Parathyroid adenoma (tissue), 2 donors: Measurements from ENCODE around the gene WWOX.

ENCODE experiments used
- H2AFZ ChIP-seq: fragments of 300-600 bp; sonication (generic); one replicate; pipeline ENCODE4 v1.7.0; 2017; ENCODE audit warnings: antibody characterized with exemption, mild to moderate bottlenecking
- H3K27ac ChIP-seq: fragments of 300-600 bp; sonication (generic); one replicate; pipeline ENCODE4 v1.7.0; 2017
- H3K27me3 ChIP-seq: fragments of 300-600 bp; sonication (generic); one replicate; pipeline ENCODE4 v1.7.0; 2017; ENCODE audit warnings: low read length; ENCODE audit not compliant: control insufficient read depth, insufficient read depth
- H3K36me3 ChIP-seq: fragments of 300-600 bp; sonication (generic); one replicate; pipeline ENCODE4 v1.7.0; 2017; ENCODE audit warnings: low read length; ENCODE audit not compliant: control insufficient read depth, insufficient read depth
- H3K4me1 ChIP-seq: fragments of 300-600 bp; sonication (generic); one replicate; pipeline ENCODE4 v1.7.0; 2017; ENCODE audit warnings: control low read depth
- H3K4me2 ChIP-seq: fragments of 300-600 bp; sonication (generic); one replicate; pipeline ENCODE4 v1.7.0; 2017; ENCODE audit warnings: low read length
- H3K4me3 ChIP-seq: fragments of 300-600 bp; sonication (generic); one replicate; pipeline ENCODE4 v1.7.0; 2017; ENCODE audit warnings: low read depth, low read length
- H3K79me2 ChIP-seq: fragments of 300-600 bp; sonication (generic); one replicate; pipeline ENCODE4 v1.7.0; 2017; ENCODE audit warnings: control low read depth
- H3K9ac ChIP-seq: fragments of 300-600 bp; sonication (generic); one replicate; pipeline ENCODE4 v1.7.0; 2017; ENCODE audit warnings: mild to moderate bottlenecking
- H3K9me3 ChIP-seq: fragments of 300-600 bp; sonication (generic); one replicate; pipeline ENCODE4 v1.7.0; 2017; ENCODE audit warnings: low read length; ENCODE audit not compliant: control insufficient read depth
- TF ChIP-seq, protein P1 (sequence below): fragments of 300-600 bp; sonication (generic); IDR thresholded peaks from one replicate; pipeline ENCODE4 v1.7.0; 2017; ENCODE audit warnings: antibody characterized with exemption, mild to moderate bottlenecking
- donor health status: primary hyperparathyroidism.

WWOX gene

GRCh38 chr16:78876671-78877070 is 777.2 kb downstream of the WWOX start:
- H2AFZ ChIP-seq, result no peak overlapping the region
- TF ChIP-seq, protein P1, sequence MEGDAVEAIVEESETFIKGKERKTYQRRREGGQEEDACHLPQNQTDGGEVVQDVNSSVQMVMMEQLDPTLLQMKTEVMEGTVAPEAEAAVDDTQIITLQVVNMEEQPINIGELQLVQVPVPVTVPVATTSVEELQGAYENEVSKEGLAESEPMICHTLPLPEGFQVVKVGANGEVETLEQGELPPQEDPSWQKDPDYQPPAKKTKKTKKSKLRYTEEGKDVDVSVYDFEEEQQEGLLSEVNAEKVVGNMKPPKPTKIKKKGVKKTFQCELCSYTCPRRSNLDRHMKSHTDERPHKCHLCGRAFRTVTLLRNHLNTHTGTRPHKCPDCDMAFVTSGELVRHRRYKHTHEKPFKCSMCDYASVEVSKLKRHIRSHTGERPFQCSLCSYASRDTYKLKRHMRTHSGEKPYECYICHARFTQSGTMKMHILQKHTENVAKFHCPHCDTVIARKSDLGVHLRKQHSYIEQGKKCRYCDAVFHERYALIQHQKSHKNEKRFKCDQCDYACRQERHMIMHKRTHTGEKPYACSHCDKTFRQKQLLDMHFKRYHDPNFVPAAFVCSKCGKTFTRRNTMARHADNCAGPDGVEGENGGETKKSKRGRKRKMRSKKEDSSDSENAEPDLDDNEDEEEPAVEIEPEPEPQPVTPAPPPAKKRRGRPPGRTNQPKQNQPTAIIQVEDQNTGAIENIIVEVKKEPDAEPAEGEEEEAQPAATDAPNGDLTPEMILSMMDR, result no peak
- no peak overlapping the region for H3K27ac ChIP-seq
- no peaks in the 10 kb centered on the region for H3K27me3 ChIP-seq
- H3K36me3 ChIP-seq, result no peaks in the 10 kb centered on the region
- no peak overlapping the region for H3K9ac ChIP-seq
- H3K4me1 ChIP-seq, result no peaks in the 10 kb centered on the region
- no peaks in the 10 kb centered on the region for H3K9me3 ChIP-seq
- no peak overlapping the region for H3K4me3 ChIP-seq
- H3K79me2 ChIP-seq, result no peaks in the 10 kb centered on the region
- no peak overlapping the region for H3K4me2 ChIP-seq

DNA sequence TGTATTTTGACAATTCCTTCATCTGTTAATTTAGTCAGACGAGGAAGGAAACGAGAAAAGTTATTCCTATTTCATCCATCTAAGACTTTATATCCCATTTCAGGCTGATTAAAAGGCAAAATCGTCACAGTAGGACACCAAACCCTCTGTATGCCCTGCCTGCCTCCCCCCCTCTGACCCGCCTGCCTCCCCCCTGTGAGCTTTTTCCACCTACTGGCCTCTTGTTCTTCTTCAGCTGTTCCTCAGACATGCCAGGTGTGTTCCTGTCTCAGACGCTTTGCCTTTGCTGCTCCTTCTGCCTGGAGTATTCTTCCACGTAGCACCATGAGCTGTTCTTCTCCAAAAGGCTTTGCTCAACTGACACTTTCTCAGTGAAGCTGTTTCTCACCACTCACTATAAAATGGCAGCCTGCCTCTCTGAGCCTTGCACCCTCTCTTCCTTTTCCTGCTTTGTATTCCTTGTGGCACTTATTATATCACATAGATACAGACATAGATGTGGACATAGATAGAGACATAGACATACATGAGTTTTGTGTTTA is 777.7 kb downstream of the WWOX start:
- Histone ChIP-seq H3K4me1 (no peaks in the 10 kb centered on the region), H3K27me3 (no peaks in the 10 kb centered on the region), H3K79me2 (no peaks in the 10 kb centered on the region), H3K4me3 (no peak overlapping the region), H2AFZ (no peak overlapping the region), H3K4me2 (no peak overlapping the region), H3K9me3 (no peaks in the 10 kb centered on the region), H3K27ac (no peak overlapping the region), H3K36me3 (no peaks in the 10 kb centered on the region), H3K9ac (no peak overlapping the region)
- TF ChIP-seq, protein P1, result no peak

DNA sequence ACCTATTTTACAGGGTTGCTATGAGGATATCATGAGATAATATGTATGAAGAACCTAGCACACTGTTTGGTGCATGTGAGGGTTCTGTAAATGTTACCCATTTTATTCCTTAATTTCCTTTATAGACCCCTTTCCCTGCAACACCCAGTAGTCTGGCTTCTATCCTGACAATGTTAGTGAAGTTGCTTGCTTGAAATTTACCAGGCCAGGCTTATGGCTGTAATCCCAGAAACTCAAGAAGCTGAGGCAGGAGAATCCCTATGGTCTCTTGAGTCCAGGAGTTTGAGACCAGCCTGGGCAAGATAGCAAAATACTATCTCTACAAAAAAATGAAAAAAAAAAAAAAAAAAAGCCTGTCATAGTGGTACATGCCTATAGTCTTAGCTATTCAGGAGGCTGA is 779.1 kb downstream of the WWOX start:
- H3K79me2 ChIP-seq, result no peaks in the 10 kb centered on the region
- H3K4me3 ChIP-seq, result no peak overlapping the region
- H3K4me2 ChIP-seq, result no peak overlapping the region
- no peak overlapping the region for H2AFZ ChIP-seq
- no peak overlapping the region for H3K27ac ChIP-seq
- no peak overlapping the region for H3K9ac ChIP-seq
- H3K27me3 ChIP-seq, result no peaks in the 10 kb centered on the region
- H3K9me3 ChIP-seq, result no peaks in the 10 kb centered on the region
- no peaks in the 10 kb centered on the region for H3K4me1 ChIP-seq
- TF ChIP-seq, protein P1, result no peak
- H3K36me3 ChIP-seq, result no peaks in the 10 kb centered on the region

DNA sequence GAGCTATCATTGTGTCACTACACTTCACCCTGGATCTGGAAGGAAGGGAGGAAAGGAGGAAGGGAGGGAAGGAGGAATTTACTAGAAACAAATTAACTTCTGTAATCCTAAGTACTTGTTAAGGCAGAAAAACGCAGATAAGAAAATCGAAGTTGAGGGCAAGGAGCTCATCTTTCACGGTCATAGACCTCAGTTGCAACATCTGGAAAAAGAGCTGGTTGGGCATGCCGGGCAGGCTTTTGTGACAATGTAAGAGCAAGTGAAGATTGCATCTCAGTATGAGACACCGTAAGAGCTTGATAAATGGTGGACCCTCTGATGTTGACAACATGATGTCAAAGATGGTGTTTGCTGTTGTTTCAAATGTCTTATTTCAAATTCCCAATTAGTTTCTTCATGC is 779.6 kb downstream of the WWOX start:
- H3K36me3 ChIP-seq, result no peaks in the 10 kb centered on the region
- TF ChIP-seq, protein P1, result no peak
- H3K27me3 ChIP-seq, result no peaks in the 10 kb centered on the region
- no peaks in the 10 kb centered on the region for H3K79me2 ChIP-seq
- no peaks in the 10 kb centered on the region for H3K9me3 ChIP-seq
- no peak overlapping the region for H2AFZ ChIP-seq
- no peak overlapping the region for H3K9ac ChIP-seq
- H3K27ac ChIP-seq, result no peak overlapping the region
- no peaks in the 10 kb centered on the region for H3K4me1 ChIP-seq
- H3K4me3 ChIP-seq, result no peak overlapping the region
- no peak overlapping the region for H3K4me2 ChIP-seq

DNA sequence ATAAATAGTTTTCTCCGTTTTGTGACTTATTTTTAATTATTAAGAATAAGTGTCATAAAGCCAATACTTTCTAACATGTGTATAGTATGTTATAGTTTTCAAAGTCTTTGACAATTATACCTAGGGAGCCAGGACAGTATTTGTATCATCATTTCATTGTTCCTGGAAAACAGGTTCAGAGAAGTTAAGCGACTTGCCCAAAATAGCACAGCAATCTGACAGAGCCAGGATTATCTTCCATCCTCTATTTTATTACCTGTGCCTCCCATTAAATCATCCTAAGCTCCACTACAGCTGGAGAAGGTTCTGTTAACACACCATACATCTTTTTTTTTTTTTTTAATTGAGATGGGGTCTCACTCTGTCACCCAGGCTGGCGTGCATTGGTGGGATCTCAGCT is 782.7 kb downstream of the WWOX start:
- no peak overlapping the region for H3K9ac ChIP-seq
- TF ChIP-seq, protein P1, result no peak
- H3K79me2 ChIP-seq, result no peaks in the 10 kb centered on the region
- H3K9me3 ChIP-seq, result no peaks in the 10 kb centered on the region
- no peak overlapping the region for H2AFZ ChIP-seq
- no peaks in the 10 kb centered on the region for H3K4me1 ChIP-seq
- no peak overlapping the region for H3K4me3 ChIP-seq
- no peak overlapping the region for H3K27ac ChIP-seq
- H3K4me2 ChIP-seq, result no peak overlapping the region
- no peaks in the 10 kb centered on the region for H3K27me3 ChIP-seq
- no peaks in the 10 kb centered on the region for H3K36me3 ChIP-seq
